GM19463 (cell line): ENCODE data around the gene TNS1.

Source experiments
- ATAC-seq: cut with Tn5 transposase; IDR thresholded peaks from one replicate; pipeline ENCODE4 v1.9.1; 2021; ENCODE audit warnings: mild to moderate bottlenecking, moderate library complexity; ENCODE audit not compliant: unreplicated experiment

TNS1 gene

DNA sequence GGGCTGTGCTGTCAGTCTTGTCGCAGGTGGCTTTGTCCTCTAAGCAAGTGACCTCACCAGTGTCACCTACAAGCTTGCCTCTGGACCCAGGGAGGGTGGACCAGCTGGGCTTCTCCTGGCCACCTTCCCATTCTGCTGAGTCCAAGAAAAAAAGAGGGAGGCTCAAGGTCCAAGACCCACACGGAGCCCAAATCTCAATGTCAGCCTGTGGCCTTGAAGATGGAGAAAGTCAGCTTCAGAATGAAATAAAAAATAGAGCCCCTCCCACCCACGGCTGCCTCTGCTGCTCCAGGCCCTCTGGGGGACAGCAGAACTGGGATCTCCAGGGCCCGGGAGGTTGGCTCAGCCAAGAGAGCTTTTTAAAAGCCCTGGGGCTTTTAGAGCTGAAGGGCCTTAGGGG is 145.9 kb downstream of the TNS1 start:
- no peak for ATAC-seq

DNA sequence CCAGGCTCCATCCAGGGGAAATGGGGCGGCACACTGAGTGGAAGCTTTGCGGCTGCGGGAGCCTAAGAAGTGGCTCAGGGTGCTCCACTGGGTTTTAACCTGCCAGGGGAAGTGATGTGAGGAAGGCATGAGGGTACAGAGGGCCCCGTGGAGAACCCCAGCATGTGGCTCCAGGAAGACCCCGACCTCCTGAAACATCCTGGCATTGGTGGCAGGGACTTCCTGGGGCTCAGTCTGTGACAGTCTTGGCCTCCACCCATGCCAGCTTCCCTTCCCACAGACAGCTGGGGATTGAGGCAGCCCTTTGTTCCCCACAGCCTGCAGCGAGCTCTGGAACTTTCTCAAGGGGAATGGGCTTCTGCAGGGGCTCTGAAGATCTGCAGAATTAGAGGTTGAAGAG is 146.6 kb downstream of the TNS1 start:
- ATAC-seq, result no peak

DNA sequence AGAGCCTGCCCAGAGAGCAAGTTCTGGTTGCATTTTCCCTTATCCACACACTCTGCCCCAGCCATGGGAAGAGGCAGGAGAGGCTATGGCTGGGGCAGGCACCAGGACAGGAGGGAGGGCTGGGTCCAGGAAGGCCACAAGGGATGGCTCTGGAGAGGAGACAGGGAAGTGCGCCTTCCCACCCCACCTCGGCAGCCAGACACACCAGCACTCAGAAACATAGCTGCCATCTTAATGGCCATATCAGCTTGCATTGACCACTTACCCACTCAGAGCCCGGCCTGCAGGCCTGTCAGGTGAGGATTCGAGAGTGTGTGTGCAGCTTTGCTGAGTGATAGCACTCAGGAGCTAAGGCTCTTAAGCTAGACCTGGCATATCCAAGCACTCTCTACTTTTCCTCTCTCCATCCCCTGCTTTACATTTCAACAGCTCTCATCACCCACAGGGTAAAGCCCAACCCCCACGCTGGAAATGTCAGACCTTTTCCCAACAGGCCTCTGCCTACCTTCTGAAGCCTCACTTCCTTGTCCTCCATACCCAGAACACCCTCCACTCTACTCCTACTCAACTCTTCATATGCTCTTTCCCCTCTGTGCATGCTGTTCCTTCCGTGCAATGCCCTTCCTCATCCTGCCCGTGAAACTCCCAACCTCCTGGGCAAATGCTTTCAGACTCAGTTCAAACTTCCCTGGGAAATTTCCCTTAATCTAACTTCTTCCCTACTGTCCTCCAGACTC is 147.9 kb downstream of the TNS1 start:
- ATAC-seq, result no peak

DNA sequence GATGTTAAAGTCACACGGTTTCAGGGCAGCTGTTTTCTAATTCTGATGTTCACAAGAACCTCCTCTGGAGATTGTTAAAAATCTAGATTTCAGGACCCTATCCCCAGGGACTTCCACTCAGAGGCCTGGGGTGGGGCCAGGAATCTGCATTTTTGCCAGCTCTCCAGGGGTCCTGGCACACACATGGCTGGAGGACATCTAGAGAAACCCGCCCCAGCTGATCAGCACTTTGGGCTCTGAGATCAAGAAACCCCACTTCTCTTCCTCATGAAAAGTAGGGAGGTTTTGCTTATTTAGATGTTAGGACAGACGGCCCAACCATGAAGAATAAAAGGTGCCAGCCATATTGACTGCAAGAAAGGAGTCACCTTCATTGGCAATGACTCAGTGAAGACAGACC is 148.8 kb downstream of the TNS1 start:
- ATAC-seq, result no peak

DNA sequence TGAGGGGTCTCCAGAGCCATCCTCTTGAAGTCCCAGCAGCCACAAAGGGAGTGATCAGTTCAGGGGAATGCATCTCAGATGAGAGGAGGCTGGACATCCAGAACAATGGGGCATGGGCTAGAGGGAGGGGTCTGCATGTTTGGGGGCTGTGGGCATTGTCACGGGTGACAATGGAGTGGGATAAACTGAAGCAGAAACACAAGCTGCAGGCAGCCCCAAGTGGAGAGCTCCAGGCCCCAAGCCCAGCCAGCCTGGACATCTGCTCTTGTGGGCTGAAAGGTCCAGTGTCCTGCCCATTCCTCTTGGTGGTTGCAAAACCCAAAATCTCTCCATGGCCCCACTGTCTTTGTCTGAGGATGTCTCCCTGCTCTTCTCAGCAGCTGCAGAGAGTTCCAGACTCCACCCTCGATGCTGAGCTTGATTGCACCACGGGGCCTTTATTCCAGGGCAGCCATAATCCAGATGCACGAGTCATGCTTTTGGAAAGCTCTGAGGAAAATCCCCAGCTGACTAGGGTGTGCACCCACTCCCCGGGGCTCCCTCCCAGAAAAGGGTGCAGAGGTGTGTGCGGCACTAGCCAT is 149.4 kb downstream of the TNS1 start:
- no peak for ATAC-seq

DNA sequence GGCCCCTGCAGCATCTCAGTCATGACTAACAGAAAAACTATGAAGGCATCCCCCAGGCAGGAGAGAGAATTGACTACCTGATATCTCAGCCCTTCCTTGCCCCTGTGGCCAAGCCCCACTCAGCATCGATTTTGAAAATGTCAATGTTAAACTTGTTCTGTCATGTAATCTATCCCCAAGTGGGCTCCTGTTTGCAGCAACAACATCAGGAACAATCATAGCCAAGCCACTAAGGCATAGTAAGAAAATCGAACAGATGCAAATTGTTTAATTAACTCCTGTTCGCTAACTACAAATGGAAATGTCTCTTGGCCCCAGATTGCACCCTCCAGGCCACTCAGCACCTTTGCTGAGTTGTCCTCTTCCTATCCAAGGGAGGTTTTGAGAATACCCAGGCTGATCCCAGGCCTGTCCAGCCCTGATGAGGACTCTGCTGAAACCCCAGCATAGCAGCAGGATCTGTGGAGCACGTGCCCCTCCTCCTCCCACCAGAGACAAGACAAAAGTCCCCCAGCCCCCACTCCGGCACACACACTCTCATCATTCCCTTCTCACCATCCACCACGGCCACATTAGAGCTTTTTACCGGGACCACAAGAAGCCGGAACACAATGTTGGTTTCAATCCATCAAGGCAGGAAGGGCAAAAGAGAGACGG is 150.1 kb downstream of the TNS1 start:
- no peak for ATAC-seq

DNA sequence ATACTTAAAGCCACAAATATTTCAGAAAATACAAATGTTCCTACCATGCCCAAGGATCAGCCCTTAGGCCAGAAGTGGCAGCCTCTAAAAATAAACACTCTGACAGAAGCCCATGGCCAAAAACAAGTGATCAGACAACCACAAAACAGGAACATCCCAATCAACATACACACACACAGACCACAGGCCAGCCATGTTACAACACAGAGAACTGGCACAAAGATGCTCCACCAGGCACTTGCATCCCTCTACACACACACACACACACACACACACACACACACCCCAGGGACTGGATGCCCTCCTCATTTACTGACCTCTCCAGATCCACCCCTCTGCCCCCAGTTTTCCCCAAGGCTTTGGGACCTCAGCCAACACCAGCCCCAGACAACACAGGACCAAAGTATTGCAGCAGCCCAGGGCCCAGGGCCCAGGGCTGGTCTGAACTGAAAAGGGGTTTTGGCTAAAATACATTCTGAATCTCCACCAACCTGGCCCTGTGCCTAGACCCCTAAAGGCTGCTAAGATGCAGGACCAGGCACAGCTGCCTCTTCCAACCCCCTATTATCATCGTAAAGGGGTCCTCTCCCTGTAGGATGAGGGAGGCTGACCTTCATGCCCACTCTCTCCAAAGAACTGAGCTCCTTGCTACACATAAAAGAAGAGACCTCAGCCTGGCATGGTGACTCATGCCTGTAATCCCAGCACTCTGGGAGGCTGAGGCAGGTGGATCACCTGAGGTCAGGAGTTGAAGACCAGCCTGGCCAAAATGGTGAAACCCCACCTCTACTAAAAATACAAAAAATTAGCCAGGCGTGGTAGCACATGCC is 151.4 kb downstream of the TNS1 start:
- ATAC-seq, result no peak

DNA sequence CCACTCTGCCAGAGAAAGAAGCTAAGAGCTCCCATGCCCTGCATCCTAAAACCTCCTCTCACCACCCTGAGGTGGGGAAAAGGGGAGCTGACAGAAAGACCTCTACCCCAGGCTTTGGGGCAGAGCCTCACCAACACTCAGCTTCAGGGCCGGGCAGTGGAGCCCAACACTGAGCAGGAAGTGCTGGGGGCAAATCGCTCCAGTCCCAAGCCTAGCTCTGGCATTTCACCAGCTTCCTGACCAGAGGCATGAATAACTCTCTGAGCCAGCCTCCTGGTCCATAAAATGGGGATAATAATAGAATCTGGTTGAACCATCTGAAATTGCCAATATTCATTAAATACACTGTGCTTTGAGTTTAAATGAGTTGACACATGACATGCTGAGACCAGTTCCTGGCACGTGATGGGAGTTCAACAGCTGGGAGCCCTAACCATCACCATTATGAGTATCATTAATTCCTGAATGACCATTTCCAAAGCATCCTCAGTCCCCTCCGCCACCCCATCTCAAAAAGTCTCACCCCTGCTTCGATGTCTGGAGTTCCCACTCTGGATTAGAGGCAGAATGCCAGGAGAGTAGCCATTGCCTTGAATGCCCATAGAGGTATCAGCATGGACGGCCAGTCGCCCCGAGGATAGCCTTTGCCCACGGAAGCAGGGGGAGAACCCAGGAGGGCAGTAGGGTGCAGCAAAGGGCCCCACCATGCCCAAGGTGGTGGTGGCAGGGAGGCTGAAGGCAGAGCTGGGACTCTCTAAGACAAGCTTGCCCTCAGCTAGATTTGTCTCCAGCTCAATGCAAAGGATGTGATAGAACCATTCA is 153.4 kb downstream of the TNS1 start:
- no peak for ATAC-seq

DNA sequence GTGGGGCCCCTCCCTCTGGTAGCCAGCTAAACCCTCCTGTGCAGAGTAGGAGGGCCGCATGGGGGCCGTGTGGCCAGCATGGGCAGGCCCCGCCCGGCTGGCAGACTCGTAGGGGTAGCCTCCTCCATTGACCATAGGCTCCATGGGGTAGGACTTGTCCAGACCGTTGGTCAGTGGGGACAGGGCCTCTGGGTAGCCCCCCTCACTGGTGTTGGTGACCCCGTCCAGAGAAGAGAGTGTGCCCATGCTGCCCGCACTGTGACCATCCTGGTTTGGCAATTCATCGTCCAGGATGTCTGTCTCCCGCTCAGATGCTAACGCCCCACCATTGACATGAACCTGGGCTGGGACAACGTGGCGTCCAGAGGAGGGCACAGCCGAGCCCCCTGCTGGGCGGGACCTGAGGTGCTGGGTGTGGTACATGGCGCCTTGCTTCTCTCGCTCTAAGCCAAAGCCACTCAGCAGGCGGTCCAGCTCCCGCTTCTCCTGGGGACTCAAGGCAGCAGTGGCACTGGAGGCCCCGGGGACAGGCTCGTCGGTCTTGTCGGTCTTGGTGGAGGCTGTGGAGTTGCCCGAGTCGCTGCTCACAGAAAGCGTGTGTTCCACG is 154.3 kb downstream of the TNS1 start:
- ATAC-seq, result no peak

DNA sequence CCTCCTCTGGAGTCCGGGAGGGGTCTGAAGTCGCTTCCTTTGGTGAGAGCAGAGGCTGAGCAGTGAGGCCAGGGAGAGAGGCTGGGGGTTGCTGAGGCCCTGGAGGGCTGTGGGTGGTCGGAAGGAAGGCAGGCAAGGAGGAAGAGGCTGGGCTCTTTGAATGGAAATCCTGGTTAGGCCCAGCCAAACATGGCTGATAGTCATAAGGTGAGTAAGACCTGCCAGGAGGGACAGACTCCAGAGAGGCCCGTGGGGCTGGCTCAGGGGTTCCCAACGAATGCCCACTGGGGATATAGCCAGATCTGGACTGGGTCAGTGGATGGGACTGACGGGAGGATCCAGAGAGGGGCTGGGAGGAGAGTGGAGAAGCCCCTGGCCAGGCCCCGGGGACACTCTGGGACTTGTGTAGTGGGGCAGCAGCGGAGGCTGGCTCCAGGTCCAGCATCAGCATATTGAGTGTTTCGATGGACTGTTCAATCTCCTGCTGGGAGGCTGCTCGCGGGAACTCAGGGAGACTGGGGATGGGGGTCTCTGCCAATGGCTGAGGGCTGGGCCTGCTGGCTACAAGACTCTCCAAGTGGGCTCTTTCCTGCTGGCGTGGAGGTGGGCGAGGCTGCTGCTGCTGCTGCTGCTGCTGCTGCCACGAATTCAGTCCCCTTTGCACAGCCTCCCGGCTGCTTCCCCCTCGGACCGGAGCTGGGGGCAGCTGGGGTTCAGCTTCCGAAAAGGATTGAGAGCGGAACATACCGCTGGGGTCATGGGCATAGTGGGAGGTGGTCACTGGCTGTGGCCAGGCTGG is 155.0 kb downstream of the TNS1 start:
- no peak for ATAC-seq

DNA sequence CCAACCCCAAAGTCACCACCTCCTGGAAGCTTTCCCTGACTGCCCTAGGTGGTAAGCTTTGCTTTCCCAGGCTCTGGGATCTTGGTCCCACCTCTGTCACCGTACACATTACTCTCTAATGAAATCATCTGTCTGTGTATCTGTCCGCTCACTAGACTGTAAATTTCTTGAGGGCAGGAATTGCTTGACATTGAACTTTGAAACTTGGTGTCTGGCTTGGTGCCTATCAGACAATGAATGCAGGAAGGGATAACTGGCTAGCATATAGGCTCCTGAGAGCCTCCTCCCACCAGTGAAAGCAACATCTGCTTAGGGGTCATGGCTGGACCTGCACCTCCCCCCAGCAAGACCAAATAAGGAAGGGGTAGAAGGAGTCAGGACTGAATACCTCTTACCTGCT is 155.7 kb downstream of the TNS1 start:
- ATAC-seq, result no peak

DNA sequence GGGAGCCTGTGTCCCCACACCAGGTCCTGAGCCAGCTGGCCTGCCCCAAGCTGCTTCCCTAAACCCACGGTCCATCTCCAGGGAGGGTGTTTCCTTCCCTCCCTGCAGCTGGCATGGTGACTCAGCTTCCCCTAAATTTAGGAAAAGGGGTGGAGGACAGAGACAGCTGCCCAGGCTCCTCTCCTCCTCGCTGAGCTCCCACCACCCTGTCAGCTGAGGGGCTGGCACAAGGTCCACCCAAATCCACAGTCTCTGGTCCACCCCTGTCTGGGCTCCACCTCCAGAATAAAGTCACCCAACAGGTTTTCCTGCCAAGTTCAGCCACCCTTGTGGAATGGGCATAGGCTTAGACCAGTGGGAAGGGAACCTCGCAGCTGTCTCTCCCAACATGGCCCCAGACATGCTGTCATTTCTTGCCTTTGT is 156.5 kb downstream of the TNS1 start:
- no peak for ATAC-seq

DNA sequence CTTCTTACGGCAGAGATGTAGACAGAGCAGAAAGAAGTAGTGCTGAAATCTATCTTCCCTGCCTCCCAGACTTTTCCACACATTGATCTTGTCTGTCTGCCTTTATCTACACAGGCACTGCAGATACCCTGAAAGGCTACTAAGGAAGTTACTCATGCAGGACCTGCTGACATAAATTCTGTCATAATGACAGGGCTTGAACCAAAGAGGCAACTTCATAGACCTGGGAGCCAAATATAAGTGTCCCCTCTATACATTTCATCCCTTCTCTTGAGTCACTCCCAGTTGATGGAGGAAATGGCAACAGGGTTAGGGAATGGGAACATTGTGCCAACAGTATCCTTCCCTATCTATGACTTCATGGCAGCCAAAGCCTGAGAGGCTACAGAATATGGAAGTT is 157.5 kb downstream of the TNS1 start:
- ATAC-seq, result no peak

DNA sequence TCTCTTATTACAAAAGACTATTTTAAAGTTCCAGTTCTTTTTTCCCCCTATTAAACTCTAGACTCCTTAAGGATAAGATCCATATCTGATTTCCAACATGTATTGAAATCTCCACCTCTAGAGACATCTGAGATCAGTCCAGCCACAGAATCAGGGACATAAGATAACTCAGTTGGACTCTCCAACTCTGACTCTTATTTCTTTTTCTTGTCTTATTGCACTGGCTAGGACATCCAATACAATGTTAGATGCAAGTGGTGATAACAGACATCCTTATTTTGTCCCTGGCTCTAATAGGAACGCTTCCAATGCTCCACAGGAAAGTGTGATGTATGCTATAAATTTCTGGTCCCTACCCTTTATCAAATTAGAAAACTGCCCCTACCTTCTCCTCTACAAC is 158.1 kb downstream of the TNS1 start:
- no peak for ATAC-seq

DNA sequence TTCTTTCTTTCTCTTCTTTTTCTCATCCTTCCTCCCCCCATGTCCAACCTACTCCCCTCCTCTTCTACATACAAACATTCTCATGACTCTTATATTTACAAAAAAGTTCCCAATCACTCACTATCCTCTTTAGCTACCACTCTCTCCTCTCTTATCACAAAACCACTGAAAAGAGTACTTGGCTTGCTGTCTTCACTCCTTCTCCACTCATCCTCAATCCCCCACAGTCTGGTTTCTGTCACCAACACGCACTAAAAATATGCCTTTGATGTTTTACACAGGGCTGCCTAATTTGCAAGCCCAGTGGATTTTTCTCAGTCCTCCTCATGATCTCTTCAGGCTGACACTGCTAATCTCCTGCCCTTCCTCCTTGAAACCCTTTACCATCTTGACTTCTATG is 159.5 kb downstream of the TNS1 start:
- no peak for ATAC-seq

DNA sequence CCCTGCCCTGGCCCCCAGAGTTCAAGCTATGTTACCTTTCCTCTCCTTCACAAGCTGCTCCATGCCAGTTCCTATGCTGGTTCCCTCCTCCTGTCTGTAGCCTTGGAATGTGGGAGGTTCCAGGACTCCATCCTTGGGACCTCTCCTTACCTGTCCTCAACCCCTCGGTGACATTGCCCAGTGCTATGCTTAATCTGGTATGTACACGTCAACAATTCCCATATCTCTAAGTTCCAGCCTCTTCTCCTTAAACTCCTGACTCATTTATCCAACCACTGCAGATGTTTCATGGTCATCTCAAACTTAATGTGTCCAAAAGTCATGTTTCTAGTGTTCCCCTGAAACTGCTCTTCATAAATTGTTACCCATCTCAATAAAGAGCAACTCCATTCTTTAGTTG is 160.8 kb downstream of the TNS1 start:
- no peak for ATAC-seq

DNA sequence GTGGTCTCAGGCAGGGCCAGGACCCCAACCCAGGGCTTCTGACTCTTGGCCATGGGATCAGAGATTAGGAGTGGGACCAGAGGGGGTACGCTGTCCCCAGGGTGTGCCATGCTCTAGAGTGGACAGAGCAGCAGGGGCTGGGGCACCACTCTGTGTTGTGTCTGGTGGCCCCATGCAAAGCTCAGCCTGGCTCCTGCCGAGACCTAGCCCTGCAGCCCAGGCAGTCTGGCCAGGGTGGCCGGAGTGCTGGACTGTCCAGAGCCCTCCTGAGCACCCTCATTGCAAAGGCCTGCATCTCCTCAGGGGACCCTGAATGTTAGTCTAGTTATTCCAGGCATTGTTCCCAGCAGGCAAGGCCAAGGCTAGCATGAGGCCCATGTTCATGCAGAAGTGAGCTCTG is 162.3 kb downstream of the TNS1 start:
- ATAC-seq, result no peak

DNA sequence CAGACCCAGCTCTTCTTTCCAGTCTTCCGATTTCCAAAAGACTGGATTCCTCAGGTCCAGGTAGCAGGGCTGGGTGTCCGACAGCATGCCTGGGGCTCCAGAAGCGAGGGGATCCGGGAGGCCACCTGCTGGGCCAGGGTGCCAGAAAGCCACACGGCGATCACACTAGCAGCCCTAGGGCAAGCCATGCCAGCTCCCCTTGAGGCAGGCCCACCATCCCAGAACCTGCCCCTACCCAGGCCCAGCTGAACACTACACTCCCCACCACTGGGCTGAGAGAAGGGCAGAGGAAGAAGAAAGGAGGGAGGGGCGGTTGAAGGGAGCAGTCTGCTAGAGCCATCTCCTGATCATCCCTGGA is 163.1 kb downstream of the TNS1 start:
- ATAC-seq, result no peak

DNA sequence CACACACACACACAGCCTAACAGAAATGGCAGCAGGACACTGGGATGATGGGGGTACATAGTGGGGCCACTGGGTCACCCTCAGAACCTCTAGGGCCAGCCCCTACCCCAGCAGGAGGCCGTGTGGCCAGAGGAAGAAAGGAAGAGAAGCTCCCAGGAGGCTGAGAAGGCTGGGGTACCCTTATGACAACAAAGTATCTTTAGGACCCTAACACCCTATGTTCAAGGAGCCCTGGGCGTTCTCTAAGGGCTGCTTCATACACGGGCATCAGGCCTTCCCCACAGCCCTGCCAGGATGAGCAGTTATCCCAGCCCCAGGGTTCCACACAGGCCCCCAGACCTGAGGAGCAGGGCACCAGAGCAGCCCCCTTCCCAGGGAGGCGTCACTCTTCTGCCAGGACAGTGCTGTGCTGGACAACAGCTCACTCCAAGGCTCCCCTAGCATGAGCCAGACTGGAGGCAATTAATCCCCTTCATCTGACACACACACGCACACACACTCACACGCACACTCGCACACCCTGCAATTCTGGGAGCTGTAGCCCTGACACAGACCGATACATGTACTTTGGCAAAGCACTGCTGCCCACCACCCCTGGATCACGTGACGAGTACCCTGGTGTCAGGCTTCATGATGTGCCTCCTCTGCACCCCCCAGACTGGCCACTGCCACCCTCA is 163.6 kb downstream of the TNS1 start:
- ATAC-seq, result no peak
